Measurements from ENCODE around the gene SPATA17. TPM values are rescaled to one million over a fixed set of nuclear protein-coding genes. Genes with fewer than 3 reads are reported as not detected.

The SPATA17 gene
- total and polyA plus RNA-seq, 10 of the 15 experiments (the other 5 are each of a cell fraction or from before 2014, with no cell fraction given): 0.08 to 0.27 (median 0.11) TPM; not detected in 6

DNA sequence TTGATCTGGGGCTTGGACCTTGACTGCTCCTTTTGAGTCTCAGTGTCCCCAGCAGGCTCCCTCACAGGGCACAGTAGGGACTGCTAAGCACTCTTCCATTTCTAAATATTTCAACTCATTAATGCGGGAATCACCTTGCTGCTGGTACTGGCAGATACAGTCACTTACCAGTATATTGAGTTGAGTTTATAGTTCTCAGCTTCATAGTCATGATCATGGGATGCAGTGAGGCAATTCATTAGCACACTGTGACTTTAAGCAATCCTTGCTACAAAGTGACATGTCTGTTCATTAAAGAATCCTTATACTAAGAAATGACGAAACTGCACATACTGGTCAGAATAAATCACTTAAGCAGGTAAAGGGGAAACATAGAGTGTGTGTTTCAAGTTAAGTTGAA is 240.8 kb downstream of the SPATA17 start (continued):
- TF ChIP-seq ZNF592 (IDR thresholded peaks at IDR 0.05): no peak
- no peak for TF ChIP-seq HSF1 (IDR thresholded peaks at IDR 0.05; ENCODE audit: low read depth, low read length)

DNA sequence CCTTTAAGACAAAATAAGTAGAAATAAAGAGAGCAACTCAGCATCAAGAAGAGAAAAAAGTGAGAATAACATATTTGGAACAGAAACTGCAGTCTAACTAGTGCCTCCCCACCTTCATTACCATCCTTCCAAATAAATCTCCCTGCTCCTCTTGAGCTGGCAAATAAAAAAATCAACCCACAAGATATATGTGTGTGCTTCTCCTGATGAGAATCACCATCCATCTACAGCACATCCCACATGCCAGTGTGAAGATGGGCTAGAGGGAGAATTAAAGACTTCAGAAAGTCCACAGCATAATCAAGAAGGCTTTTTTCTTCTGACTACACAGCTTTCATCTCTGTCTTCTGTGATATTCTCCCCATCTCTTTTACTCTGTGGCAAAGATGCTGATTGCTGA is 244.1 kb downstream of the SPATA17 start:
- POLR2A ChIA-PET: no interaction called here
- in situ Hi-C loops (cut with MboI): no loop called here
- TF ChIP-seq WRNIP1 (IDR thresholded peaks at IDR 0.05; ENCODE audit: borderline replicate concordance, low read depth, low read length): no peak
- TF ChIP-seq NFIC (IDR thresholded peaks at IDR 0.05; ENCODE audit: low read depth, low read length): no peak
- TF ChIP-seq JUND (IDR thresholded peaks at IDR 0.05; ENCODE audit: low read depth, low read length): no peak
- no peak for TF ChIP-seq HDAC6 (IDR thresholded peaks at IDR 0.05; ENCODE audit: unreplicated experiment)
- no peak for TF ChIP-seq ZSCAN29 (IDR thresholded peaks at IDR 0.05)
- no peak for TF ChIP-seq NFYA (IDR thresholded peaks at IDR 0.05; ENCODE audit: borderline replicate concordance, low read depth, low read length)
- TF ChIP-seq MTA3 (IDR thresholded peaks at IDR 0.05; ENCODE audit: borderline replicate concordance, low read length): no peak
- TF ChIP-seq NR2C2 (IDR thresholded peaks at IDR 0.05; ENCODE audit: borderline replicate concordance, control insufficient read depth, insufficient read length, low read depth): no peak
- TF ChIP-seq CBX5 (IDR thresholded peaks at IDR 0.05; ENCODE audit: low read depth): no peak
- TF ChIP-seq, protein P1, sequence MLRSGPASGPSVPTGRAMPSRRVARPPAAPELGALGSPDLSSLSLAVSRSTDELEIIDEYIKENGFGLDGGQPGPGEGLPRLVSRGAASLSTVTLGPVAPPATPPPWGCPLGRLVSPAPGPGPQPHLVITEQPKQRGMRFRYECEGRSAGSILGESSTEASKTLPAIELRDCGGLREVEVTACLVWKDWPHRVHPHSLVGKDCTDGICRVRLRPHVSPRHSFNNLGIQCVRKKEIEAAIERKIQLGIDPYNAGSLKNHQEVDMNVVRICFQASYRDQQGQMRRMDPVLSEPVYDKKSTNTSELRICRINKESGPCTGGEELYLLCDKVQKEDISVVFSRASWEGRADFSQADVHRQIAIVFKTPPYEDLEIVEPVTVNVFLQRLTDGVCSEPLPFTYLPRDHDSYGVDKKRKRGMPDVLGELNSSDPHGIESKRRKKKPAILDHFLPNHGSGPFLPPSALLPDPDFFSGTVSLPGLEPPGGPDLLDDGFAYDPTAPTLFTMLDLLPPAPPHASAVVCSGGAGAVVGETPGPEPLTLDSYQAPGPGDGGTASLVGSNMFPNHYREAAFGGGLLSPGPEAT (IDR thresholded peaks at IDR 0.05; ENCODE audit: low read depth): no peak
- no peak for TF ChIP-seq ZNF207 (IDR thresholded peaks at IDR 0.05; ENCODE audit: borderline replicate concordance)
- TF ChIP-seq POU2F2 (IDR thresholded peaks at IDR 0.05; ENCODE audit: borderline replicate concordance, low read depth, low read length): no peak
- TF ChIP-seq EED (IDR thresholded peaks at IDR 0.05; ENCODE audit: low read depth): no peak
- TF ChIP-seq BCL11A (IDR thresholded peaks at IDR 0.05; ENCODE audit: low read depth, low read length): no peak
- no peak for TF ChIP-seq SRF (IDR thresholded peaks at IDR 0.05; ENCODE audit: low read depth in 2 of 2, low read length in 2 of 2)

More for the DNA sequence above, 244.1 kb downstream of the SPATA17 start:
- intact Hi-C loops (cut with micrococcal nuclease; ENCODE audit: unreplicated experiment): no loop called here
- Histone ChIP-seq H3K4me3 (no peak overlapping the region), H3K27ac (ENCODE audit: control insufficient read depth, insufficient read depth) (no peak overlapping the region), H3K4me2 (ENCODE audit: control insufficient read depth, insufficient read depth) (no peak overlapping the region), H3K27me3 (replicated peaks in 1 of 2; ENCODE audit: control insufficient read depth in 2 of 2, insufficient read depth in 2 of 2, low read length in 1 of 2) (no peaks in the 10 kb centered on the region), H3K9me3 (replicated peaks; ENCODE audit: control insufficient read depth, insufficient read depth, low read length) (no peaks in the 10 kb centered on the region), H3K36me3 (ENCODE audit: control insufficient read depth in 2 of 2, insufficient read depth in 2 of 2, low read length in 1 of 2) (no peaks in the 10 kb centered on the region), H2AFZ (ENCODE audit: control insufficient read depth, low read depth, low read length) (no peak overlapping the region), H3K9ac (ENCODE audit: control insufficient read depth, insufficient read depth, low read length) (no peak overlapping the region), H3K4me1 (ENCODE audit: control insufficient read depth, insufficient read depth, low read length) (no peaks in the 10 kb centered on the region), H3K79me2 (ENCODE audit: control insufficient read depth, insufficient read depth, low read length) (no peaks in the 10 kb centered on the region), H4K20me1 (ENCODE audit: control insufficient read depth, insufficient read depth) (no peaks in the 10 kb centered on the region)
- BruUV-seq (replicated peaks): no TSS peak
- ATAC-seq (no peak), FAIRE-seq (no peak), DNase-seq (ENCODE audit: low read depth, low spot score) (no peak)
- SMC1A ChIA-PET (ENCODE audit: uncharacterized antibody, unreplicated experiment): no interaction called here
- RAD21 ChIA-PET (ENCODE audit: unreplicated experiment): no interaction called here
- CTCF ChIA-PET: no interaction called here

Measured in GM12878 (cell line).